HG02759 (cell line): Measurements from ENCODE around the gene NSUN2.
"Not testable (repeated sequence)": the region's sequence is repeated elsewhere in the genome, so short reads cannot be mapped to it uniquely, and the experiment has no call there.

ENCODE experiments used
- ATAC-seq: cut with Tn5 transposase; IDR thresholded peaks from one replicate; pipeline ENCODE4 v1.9.1; 2021; ENCODE audit warnings: mild to moderate bottlenecking, moderate library complexity; ENCODE audit not compliant: unreplicated experiment

NSUN2 gene

GRCh38 chr5:6632888-6633468, at the start of gene NSUN2, which contains the start of gene SRD5A1:
NSUN2 (minus strand) TSS chr5:6633044; CDS start chr5:6632979, 65 bp downstream.
SRD5A1 (plus strand) TSS chr5:6633440; CDS start chr5:6633577, 137 bp downstream.
- peak; percentile 89 for ATAC-seq

- no peak for ATAC-seq
These were observed 49.4 kb upstream of the NSUN2 start for GRCh38 chr5:6682239-6682638.

GRCh38 chr5:6681682-6682081, 48.8 kb upstream of the NSUN2 start:
- no peak for ATAC-seq

GRCh38 chr5:6680922-6681321, 48.1 kb upstream of the NSUN2 start:
- ATAC-seq: no peak

- ATAC-seq: no peak
These were observed 45.5 kb upstream of the NSUN2 start for GRCh38 chr5:6678385-6678784.

GRCh38 chr5:6676702-6677101, 43.9 kb upstream of the NSUN2 start:
- no peak for ATAC-seq

GRCh38 chr5:6675784-6676491, 43.1 kb upstream of the NSUN2 start:
- no peak for ATAC-seq

- no peak for ATAC-seq
These were observed 42.0 kb upstream of the NSUN2 start for GRCh38 chr5:6674886-6675285.

GRCh38 chr5:6674421-6674820, 41.6 kb upstream of the NSUN2 start:
- ATAC-seq: no peak

GRCh38 chr5:6673963-6674362, 41.1 kb upstream of the NSUN2 start:
- ATAC-seq: no peak

GRCh38 chr5:6673031-6673430, 40.2 kb upstream of the NSUN2 start:
- ATAC-seq: no peak

- ATAC-seq: not testable (repeated sequence)
These were observed 35.9 kb upstream of the NSUN2 start for GRCh38 chr5:6668717-6669116.

- no peak for ATAC-seq
These were observed 34.8 kb upstream of the NSUN2 start for GRCh38 chr5:6667648-6668047.

GRCh38 chr5:6666762-6667161, 33.9 kb upstream of the NSUN2 start:
- no peak for ATAC-seq

GRCh38 chr5:6660688-6661087, 27.8 kb upstream of the NSUN2 start:
- ATAC-seq: peak; percentile 52

- ATAC-seq: peak; percentile 87
These were observed 27.3 kb upstream of the NSUN2 start for GRCh38 chr5:6659941-6660684.

GRCh38 chr5:6656680-6657079, 23.8 kb upstream of the NSUN2 start:
- ATAC-seq: no peak

- no peak for ATAC-seq
These were observed 22.6 kb upstream of the NSUN2 start for GRCh38 chr5:6655432-6655831.

- peak; percentile 96 for ATAC-seq
These were observed 19.2 kb upstream of the NSUN2 start for GRCh38 chr5:6652025-6652424.

- no peak for ATAC-seq
These were observed 16.8 kb upstream of the NSUN2 start for GRCh38 chr5:6649681-6650080.

- ATAC-seq: no peak
These were observed 16.3 kb upstream of the NSUN2 start for GRCh38 chr5:6649186-6649585.
